ENCODE measurements around the gene LRRC8B.

Gene LRRC8B

GRCh38 chr1:89637496-89637895 is 112.9 kb downstream of the LRRC8B start:
- DNase-seq, result no peak

- DNase-seq, result no peak
Measured at GRCh38 chr1:89640440-89640839, 115.8 kb downstream of the LRRC8B start.

- no peak for DNase-seq
Measured at GRCh38 chr1:89641781-89642180, 117.2 kb downstream of the LRRC8B start.

GRCh38 chr1:89643577-89643976 is 118.9 kb downstream of the LRRC8B start:
- no peak for DNase-seq

GRCh38 chr1:89644119-89644814 is 119.6 kb downstream of the LRRC8B start:
- DNase-seq, result no peak

GRCh38 chr1:89646259-89646658 is 121.6 kb downstream of the LRRC8B start:
- no peak for DNase-seq
